ENCODE measurements around the gene HSDL1.

Gene HSDL1

DNA sequence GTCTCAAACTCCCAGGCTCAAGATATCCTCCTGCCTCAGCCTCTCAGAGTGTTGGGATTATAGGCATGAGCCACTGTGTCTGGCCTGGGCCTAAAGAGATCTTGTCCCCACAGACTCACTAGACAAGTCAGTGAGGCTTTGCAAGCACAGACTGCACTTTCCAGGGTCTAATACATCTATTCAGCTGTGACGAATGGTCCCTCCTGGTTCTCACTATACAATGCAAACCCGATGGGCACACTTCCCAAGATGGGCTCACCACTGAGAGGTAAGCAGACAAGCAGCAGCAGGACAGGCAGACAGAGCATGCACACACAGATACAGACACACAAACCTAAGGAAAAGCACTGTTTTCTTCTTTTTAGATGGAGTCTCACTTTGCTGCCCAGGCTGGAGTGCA lies 37.1 kb downstream of the HSDL1 start:
- DNase-seq (ENCODE audit: low read depth, low spot score) = no peak

DNA sequence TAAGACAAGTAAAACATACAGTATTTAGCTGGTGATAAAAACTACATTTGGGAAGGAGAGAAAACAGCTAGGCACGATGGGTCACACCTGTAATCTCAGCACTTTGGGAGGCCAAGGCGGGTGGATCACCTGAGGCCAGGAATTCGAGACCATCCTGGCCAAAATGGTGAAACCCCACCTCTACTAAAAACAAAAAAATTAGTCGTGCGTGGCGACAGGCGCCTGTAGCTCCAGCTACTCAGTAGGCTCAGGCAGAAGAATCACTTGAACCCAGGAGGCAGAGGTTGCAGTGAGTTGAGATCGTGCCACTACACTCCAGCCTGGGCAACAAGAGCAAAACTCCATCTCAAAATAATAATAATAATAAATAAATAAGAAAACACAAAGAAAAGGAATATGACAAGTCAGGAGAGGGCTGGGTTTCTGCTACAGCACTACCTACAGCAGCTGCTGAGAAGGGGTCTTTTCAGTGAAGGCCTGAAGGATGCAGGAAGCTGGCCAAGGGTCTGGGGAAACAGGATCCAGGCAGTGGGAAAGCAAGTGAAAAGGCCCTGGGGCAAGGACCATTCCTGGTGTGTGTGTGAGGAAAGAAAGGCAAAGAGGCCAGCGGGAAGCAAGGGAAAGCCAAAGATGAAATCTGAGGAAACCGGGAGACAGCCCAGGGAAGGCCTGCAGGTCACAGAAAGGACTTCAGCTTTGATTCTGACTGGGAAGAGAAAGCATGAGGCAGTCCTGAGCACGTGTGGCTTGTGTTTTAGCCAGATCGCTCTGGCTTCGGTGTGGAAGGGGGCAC lies 38.8 kb downstream of the HSDL1 start:
- DNase-seq (ENCODE audit: low read depth, low spot score) = no peak

DNA sequence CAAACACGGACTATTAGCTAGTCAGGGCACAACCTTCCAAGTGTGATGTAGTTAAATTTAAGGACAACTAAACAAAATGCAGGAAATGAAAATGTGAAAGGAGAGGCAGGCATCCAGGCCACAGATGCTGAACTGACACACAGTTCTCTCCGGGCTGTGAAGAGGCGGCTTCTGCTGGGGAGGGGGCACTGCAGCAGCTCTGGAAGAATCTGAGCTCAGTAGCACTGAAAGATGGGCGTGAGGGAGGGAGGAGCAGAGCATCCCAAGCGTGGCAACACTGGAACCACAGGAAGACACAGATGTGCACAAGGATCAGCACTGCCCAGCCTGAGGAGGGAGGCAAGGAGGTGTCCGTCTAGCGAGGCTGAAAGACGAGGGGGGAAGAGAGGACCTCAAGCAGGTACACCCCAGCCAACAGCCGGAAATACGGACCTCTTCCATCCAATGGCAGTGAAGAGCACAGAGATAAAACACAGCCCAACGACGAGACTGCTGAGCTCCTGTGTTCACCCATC lies 39.6 kb downstream of the HSDL1 start:
- no peak for DNase-seq (ENCODE audit: low read depth, low spot score)

DNA sequence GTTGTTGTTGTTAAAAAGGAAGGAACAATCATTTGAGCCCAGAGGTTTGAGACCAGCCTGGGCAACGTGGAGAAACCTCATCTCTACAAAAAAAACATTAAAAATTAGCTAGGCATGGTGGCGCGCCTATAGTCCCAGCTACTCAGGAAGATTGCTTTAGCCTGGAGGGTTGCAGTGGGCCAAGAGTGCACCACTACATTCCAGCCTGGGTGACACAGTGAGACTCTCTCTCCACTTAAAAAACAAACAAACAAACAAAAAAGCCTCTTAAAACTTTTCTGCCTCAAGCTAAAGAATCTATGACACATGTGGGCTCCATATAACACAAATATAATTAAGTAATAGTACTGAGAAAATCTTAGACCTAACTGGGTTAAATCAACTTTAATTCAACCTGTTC lies 40.7 kb downstream of the HSDL1 start:
- DNase-seq (ENCODE audit: low read depth, low spot score) = no peak

DNA sequence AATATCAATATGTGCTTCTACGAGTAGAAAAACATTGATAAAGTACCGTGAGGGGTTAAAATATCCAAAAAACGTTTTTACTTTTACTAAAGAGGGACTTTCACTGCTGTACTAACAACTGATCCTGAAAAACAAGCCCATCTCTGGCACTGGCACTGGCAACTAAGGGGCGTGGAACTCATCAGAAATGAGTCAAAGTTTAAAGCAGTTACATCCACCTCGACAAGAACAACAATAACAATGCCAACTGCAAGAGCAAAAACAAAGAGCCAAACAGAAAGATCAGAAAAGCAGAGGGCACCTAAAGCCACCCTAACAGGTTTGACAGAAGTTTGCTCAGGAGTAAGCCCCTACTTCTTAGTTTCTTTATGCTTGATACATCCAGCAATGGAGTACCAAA lies 41.3 kb downstream of the HSDL1 start:
- DNase-seq (ENCODE audit: low read depth, low spot score) = no peak

DNA sequence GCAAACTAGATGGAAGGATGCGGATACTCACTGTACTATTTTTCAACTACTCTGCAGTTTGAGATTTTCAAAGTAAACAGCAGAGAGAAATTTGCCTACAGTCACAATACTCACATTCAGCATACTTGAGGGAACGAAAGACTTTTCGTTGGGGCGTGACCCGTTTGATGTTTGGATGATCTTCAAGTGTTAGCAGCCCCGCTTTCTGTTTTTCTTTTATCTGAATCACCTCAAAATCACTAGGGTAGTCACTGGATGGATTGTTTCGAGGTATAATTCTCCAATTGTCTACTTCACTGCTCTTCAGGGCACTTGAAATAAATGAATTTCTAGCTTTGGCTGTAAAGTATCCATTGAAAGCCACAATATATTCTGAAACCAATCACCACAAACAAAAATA lies 46.0 kb downstream of the HSDL1 start:
- no peak for DNase-seq (ENCODE audit: low read depth, low spot score)

DNA sequence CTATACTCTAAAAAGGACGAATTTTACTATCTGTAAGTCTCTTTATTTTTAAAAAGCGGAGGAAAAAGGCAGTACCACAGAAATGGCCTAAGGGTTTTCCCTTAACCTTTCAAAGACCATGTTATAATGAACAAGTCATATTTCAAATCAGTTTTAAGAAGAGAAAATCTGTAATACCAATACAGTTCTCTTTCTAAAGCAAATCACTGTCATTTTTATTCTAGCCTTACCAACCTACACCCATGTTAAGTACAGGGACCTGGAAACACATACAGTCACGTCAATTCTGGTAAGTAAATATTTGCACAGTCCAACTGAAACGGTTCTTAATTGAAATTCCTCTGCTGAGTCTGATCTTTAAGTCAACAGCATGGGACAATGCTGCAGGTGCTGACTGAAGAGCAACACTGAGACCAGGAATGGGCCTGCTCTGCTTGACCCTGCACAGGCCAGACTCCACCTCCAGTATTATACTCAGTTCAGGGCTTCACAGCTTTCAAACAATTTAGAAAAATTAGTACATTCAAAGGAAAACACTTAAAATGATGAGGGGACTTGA lies 48.5 kb downstream of the HSDL1 start:
- DNase-seq (ENCODE audit: low read depth, low spot score) = no peak

DNA sequence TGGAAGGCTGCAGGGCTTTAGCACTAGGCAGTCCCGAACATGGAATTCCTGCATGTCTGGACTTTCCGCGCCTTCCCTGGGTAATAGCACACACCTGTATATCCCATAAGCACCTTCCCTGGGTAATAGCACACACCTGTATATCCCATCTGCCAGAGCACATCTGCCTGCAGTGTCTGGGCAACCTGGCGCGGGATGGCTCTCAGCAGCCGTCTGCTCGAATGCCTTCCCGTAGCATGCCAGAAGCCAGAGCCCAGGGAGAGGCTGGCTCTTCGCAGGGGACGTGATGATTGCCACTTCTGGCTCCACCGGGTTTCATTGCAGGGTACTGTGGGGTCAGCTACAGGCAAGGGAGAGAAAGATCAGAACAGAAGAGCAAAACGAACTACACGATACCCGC lies 49.5 kb downstream of the HSDL1 start:
- DNase-seq (ENCODE audit: low read depth, low spot score) = no peak

DNA sequence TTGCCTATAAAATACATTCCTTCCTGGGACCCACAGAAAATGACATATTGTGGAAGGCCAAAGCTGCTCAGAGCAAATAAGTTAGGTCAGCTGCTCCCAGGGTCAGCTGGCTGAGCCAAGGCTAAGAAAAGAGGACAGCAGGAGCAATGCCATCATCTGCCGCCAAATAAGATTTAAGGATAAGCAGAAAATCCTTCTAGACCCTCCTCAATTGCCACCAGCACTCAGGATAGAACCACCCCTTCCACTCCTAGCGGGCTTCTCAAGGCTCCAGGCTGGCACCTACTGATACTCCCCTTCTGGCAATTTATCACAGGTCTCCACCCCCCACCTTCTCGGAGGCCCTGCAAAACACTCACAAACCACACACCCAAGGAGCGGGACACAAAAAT lies 51.1 kb downstream of the HSDL1 start:
- no peak for DNase-seq (ENCODE audit: low read depth, low spot score)

DNA sequence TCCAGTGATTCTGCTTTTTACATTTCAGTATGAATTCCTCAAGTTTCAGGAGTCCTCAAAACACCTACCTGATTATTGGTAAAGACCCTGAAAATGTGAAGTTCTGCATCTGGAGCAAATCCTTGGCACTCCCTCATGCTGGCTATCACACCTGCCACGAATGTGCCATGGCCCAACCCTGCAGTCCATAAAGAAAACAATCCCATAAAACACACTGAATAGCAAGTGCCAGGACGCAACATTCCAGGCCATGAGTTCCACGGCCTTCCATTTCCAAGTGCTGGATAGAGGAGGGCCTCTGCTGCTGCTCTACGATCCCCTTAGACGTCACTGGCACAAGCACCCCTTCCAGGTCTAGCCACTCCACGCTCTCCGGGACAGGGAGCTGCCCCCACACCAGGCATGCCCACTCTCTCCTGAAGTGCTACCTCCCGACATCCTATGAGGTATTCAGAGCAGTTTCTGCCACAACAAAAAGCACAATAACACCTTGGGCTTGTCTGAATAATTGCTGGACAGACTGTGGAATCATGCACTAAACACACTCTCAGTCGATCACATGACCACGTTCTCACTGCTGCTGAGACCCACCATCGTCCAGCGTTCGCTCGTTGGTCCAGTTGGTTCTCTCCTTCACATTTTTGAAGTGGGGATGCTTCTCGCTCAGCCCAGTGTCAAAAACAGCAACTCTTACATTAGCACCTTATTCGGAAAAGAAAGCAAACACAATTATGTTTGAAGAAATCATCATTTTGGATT lies 51.7 kb downstream of the HSDL1 start:
- DNase-seq (ENCODE audit: low read depth, low spot score) = no peak

DNA sequence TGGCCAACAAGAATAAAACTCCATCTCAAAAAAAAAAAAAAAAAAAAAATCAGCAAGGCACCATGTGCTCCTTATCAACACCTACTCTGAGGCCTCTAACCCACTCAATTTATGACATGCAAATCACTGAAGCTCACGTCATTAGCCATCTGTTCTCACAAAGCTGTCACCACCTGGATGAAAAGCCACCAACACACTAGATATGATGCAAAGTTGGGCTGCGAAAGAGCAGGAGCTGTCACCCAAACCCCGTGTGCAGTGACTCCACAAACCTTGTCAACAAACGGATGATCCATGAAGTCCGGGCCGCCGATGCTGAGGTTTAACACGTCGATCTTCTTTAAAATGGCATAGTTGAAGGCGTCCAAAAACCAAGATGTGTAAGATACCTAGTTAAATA lies 53.5 kb downstream of the HSDL1 start:
- DNase-seq (ENCODE audit: low read depth, low spot score) = no peak

DNA sequence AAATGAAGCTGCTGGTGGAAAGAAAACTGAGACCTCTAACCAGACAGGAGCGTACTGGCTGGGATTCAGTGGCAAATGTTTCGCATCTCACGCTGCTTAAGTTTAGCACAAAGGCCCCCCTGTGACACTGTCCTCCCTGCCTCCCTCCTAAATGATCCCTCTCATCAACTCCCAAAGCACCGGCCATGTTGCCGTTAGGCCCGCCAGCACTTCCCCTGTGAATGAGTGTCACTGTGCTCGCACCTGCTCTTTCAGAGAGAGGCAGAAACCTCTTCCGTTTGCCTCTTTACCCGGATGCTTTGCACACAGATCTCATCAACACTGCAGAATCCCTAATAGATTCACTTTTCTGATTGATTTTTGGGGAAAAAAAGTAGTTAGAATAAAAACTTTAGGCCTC lies 54.8 kb downstream of the HSDL1 start:
- no peak for DNase-seq (ENCODE audit: low read depth, low spot score)

DNA sequence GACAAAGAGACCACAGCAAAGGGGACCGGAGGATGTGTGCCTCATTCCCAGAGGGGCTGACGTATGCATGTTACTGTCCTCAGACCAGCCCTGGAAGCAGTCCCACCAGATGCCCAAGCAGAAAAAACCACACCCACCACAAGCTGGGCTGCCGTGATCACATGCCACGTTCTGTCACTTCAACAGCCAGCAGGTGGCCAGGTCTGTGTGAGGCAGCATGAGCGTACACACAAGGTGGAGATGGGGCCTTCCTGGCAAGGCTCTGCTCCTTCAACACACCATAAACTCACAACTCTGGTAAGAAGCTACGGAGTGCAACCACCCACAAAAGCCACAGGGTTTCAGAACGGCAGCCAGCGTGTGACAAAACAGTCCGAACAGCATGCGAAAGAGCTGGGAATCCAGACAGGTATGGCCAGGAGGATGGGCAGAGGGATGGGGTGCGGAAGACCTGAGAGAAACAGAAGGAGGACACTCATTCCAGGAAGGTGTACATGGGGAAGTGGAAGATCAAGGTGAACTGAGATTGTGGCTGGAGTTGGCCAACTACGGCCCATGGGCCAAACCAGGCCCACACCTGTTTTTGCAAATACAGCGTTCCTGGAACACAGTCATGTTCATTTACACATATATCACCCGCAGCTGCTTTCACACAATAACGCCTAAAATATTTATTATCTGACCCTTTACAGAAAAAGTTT lies 56.1 kb downstream of the HSDL1 start:
- DNase-seq (ENCODE audit: low read depth, low spot score) = peak; percentile 11

DNA sequence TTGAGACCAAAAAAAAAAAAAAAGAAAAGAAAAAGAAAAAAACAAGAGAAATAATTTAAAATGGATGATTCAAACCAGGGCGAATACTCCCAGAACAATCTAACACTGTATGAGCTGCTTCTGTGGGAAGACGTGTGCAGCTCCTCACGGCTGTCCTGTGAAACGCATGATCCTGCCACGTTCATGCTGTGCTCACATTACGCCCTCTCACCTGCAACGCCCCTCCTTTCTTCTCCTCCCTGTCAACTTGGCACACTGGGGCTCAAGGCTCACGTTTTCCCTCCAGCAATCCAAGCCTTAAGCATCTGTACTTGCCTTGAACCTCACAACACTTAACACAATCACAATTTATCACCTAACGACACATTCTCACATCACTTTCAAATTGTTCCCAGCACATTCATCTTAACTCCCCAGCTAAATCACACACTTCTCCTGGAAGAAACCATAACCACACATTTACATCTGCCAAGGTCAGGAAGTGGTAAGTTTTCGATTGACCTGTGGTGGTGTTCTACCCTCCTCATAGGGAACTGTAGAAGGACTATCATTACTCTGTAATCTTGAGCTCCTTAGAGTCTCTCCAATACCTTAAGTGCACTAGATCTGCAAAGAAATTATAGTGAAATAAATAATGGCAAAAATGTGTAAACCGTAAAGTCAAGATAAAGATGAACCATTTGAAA lies 57.4 kb downstream of the HSDL1 start:
- DNase-seq (ENCODE audit: low read depth, low spot score) = no peak

DNA sequence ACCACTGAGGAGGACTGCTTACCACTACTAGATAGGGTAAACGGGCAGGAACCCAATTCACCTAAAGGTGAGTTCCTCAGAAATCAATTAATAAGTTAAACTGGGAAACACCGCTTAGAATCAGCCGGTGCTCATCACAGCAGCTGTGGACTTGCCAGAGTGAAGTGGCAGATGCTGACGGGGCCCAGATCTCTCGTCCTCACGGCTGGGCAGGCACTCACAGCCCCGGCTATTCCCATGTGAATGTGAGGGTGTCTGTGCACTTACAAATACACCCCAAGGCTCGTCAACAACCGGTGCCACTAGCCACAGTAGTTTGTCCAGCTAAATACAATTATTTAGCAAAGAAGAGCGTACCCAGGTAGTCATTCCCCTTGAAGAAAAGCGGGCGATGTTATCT lies 58.0 kb downstream of the HSDL1 start:
- DNase-seq (ENCODE audit: low read depth, low spot score) = no peak

DNA sequence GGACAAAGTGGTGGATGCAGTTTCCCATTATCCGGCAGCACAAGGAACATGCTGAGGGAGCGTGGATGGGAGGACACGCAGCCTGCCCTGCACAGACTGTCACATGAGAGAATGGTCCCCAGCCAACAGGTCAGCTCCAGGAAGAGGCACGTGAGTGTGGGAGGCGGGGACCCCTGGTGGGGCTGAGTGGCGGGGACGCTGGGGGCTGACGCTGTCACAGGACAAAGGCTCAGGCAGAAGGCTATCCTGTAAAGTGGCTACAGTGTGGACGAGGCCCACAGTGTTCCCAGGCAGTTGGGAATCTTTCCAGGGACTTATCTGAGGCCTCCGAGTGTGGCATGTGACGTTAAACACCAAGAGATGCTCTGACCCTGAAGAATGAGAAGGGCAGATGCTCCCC lies 58.6 kb downstream of the HSDL1 start:
- no peak for DNase-seq (ENCODE audit: low read depth, low spot score)

DNA sequence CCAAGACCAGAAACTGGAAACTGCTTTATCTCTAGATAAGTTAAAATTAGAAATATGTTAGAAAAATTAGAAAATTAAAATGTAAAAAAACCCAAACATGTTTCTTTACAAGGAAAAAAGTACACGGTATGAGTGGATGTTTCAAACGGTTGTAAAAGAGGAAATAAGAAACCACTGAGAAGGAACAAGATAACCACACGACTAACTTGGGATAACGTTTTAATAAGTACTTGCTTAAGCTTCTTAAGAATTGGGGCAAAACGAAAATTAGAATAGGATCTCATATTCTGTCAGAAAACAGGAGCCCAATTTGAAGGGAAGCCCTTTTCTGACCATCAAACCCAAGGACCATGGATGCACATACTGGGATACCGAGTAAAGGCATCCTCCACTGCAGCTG lies 59.2 kb downstream of the HSDL1 start:
- DNase-seq (ENCODE audit: low read depth, low spot score) = no peak

DNA sequence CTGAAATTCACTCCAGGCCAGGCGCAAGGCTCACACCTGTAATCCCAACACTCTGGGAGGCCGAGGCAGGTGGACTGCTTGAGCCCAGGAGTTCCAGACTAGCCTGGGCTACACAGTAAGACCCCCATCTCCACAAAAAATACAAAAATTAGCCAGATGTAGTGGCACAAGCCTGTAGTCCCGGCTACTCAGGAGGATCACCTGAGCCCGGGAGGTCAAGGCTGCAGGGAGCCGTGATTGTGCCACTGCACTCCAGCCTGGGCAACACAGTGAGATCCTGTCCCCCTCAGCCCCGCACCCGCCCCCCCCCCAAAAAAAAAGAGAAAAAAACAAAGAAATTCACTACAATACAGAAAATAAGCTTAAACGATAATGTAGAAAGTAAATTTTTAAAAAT lies 59.7 kb downstream of the HSDL1 start:
- DNase-seq (ENCODE audit: low read depth, low spot score) = no peak

DNA sequence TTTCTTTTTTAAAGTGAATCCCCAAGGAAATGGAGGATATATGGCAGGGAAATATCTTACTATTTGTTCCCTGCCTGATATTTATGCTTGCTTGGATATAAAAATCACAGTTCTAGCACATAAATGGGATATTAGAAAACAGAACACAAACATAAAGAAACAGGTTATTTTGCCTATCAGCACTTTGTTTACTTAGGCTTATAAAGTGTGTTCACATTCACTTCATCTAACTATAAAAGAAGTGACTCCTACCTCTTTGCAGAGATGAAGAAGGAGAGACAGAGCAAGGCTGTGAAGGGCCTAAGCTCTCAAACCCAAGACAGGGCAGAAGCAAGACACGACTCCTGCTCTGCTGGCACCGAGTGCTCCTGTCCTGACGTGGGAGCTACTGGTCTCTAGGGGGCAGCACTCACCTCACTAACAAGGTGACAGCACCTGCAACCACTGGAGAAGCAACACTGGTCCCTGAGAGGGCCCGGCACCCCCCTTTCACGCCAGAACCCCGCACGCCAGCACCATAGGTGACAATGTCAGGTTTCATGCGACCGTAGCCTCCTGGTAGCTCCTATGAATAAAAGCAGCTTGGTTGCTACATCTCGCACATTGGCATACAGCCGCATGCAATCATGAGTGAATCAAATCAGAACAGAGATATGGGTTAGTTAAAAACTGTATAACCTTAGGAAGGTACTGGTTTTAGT lies 60.3 kb downstream of the HSDL1 start:
- DNase-seq (ENCODE audit: low read depth, low spot score) = peak; percentile 34

DNA sequence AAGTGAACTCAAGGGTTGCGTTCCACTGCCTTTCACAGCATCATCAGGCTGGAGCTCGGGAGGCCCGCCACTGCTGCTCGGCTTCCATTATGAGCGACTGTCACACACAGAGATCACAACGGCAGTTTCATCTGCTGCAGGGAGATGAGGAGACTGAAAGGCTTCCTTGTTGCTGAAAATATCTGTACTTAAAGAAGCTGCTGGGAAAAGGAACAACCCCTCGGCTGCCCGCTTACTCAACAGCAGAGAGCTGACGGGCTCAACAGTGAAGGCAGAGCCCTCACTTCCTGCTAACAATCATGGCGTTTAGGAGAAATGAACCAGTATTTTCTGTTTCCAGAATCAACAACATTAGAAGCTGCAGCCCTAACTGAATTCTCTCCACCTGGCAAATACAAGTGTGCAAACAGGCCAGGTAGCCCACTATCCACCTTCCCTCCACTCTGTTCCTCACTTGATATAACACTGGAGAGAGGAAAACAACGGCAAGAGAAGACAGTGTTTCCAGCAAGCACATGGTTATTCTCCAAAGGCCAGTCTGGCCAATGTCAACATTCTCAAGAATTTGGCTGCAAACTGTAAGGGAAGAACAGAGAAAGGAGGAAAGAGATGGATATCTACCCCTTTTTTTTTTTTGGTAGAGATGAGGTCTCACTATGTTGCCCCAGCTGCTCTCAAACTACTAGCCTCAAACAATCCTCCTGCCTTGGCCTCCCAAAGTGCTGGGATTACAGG lies 62.0 kb downstream of the HSDL1 start:
- DNase-seq (ENCODE audit: low read depth, low spot score) = no peak

All from activated naive CD8-positive, alpha-beta T cell treated with anti-CD3 and anti-CD28 coated beads, Interleukin-2, amount 50 U/mL, for 16 hours (primary cell).